HG02678 (cell line): Measurements from ENCODE around the gene GDF10.

Experiments
- ATAC-seq: cut with Tn5 transposase; IDR thresholded peaks from one replicate; pipeline ENCODE4 v1.9.1; 2021; ENCODE audit warnings: mild to moderate bottlenecking, moderate library complexity; ENCODE audit not compliant: unreplicated experiment

Gene GDF10

GRCh38 chr10:47291682-47292081 lies 8.3 kb upstream of the GDF10 start:
- ATAC-seq, result no peak

- ATAC-seq, result no peak
Measured at GRCh38 chr10:47294057-47294456, 5.9 kb upstream of the GDF10 start.

- no peak for ATAC-seq
Measured at GRCh38 chr10:47294501-47294900, 5.5 kb upstream of the GDF10 start.

GRCh38 chr10:47295411-47295810 lies 4.6 kb upstream of the GDF10 start:
- ATAC-seq, result no peak

GRCh38 chr10:47296156-47296894 lies 3.7 kb upstream of the GDF10 start:
- no peak for ATAC-seq

GRCh38 chr10:47296941-47297340 lies 3.1 kb upstream of the GDF10 start:
- no peak for ATAC-seq

GRCh38 chr10:47297866-47298540 lies 2.0 kb upstream of the GDF10 start:
- ATAC-seq, result no peak

- ATAC-seq, result no peak
Measured at GRCh38 chr10:47298715-47299114, 1.3 kb upstream of the GDF10 start.

GRCh38 chr10:47300429-47300931 lies 483 bp downstream of the GDF10 start:
- no peak for ATAC-seq

GRCh38 chr10:47301833-47302232 lies 1.8 kb downstream of the GDF10 start:
- no peak for ATAC-seq

GRCh38 chr10:47303105-47303504 lies 3.1 kb downstream of the GDF10 start:
- no peak for ATAC-seq

- ATAC-seq, result no peak
Measured at GRCh38 chr10:47303866-47304265, 3.9 kb downstream of the GDF10 start.

- ATAC-seq, result no peak
Measured at GRCh38 chr10:47305566-47305965, 5.6 kb downstream of the GDF10 start.

GRCh38 chr10:47306387-47307210 lies 6.6 kb downstream of the GDF10 start:
- no peak for ATAC-seq

- ATAC-seq, result no peak
Measured at GRCh38 chr10:47307381-47307780, 7.4 kb downstream of the GDF10 start.

GRCh38 chr10:47308775-47309174 lies 8.8 kb downstream of the GDF10 start:
- no peak for ATAC-seq

- ATAC-seq, result no peak
Measured at GRCh38 chr10:47309408-47310089, 9.6 kb downstream of the GDF10 start.

GRCh38 chr10:47310090-47310505 lies 10.1 kb downstream of the GDF10 start:
- ATAC-seq, result no peak

GRCh38 chr10:47311193-47311931 lies 11.4 kb downstream of the GDF10 start:
- no peak for ATAC-seq
